ENCODE results near the gene TC2N. TPM values are rescaled to one million over a fixed set of nuclear protein-coding genes. Genes with fewer than 3 reads are reported as not detected.
"Not testable (repeated sequence)": the region's sequence is repeated elsewhere in the genome, so short reads cannot be mapped to it uniquely, and the experiment has no call there.

The TC2N gene
- polyA plus RNA-seq, 4 donors, result 4.2 to 23.9 (median 12.9) TPM

GRCh38 chr14:91871401-91871800 is 4.1 kb upstream of the TC2N start:
- DNase-seq (ENCODE audit: low read depth in 4 of 4, low spot score in 3 of 4), result not testable (repeated sequence)

- DNase-seq (ENCODE audit: low read depth in 4 of 4, low spot score in 3 of 4), result no peak
Observed at GRCh38 chr14:91870890-91871289, 3.6 kb upstream of the TC2N start.

GRCh38 chr14:91870001-91870400 is 2.7 kb upstream of the TC2N start:
- DNase-seq (ENCODE audit: low read depth in 4 of 4, low spot score in 3 of 4), result no peak

- DNase-seq (ENCODE audit: low read depth in 4 of 4, low spot score in 3 of 4), result no peak
Observed at GRCh38 chr14:91869556-91869955, 2.2 kb upstream of the TC2N start.

- DNase-seq (ENCODE audit: low read depth in 4 of 4, low spot score in 3 of 4), result no peak
Observed at GRCh38 chr14:91866511-91867295, 633 bp downstream of the TC2N start.

DNA sequence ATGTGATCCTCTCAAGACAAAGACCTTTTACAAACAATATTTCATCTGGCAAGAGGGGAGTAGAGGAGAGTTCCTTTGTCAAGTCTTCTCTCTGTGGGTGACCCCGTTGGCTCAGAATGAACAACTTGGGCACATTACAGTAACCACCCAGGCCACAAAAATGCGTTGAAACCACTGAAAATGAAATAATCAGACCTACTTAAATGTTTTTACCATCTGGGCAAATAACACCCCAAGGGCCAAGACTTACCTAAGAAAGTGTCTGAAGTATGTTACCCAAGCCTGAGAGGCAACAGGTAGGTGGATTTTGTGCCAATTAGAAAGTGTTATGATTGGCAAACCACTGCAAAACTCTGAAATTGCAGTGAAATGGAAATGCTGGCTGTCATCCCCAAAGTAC is 1.3 kb downstream of the TC2N start:
- no peak for DNase-seq (ENCODE audit: low read depth in 4 of 4, low spot score in 3 of 4)

- no peak for DNase-seq (ENCODE audit: low read depth in 4 of 4, low spot score in 3 of 4)
Observed at GRCh38 chr14:91862417-91862816, 4.9 kb downstream of the TC2N start.

DNA sequence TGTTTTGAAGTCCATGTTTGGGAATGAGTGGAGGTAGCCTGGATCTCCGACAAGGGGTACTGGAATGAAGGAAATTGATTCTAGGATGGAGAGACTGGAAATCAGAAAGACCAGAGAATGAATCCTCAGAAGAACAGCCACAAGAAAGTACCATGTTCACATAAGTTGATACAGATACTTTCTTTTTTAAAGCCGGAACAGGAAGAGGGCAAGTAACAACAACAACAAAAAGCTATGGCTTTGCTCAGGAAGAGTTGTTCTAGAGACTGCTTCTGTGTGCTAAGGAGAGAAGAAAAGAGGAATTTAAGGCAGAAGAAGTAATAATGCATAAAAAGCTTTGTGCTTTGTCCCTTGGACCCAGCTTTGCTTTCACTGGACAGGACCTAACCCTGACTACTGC is 6.2 kb downstream of the TC2N start:
- no peak for DNase-seq (ENCODE audit: low read depth in 4 of 4, low spot score in 3 of 4)

- no peak for DNase-seq (ENCODE audit: low read depth in 4 of 4, low spot score in 3 of 4)
Observed at GRCh38 chr14:91860238-91860637, 7.1 kb downstream of the TC2N start.

GRCh38 chr14:91858536-91859275 is 8.6 kb downstream of the TC2N start:
- DNase-seq (ENCODE audit: low read depth in 4 of 4, low spot score in 3 of 4), result no peak

DNA sequence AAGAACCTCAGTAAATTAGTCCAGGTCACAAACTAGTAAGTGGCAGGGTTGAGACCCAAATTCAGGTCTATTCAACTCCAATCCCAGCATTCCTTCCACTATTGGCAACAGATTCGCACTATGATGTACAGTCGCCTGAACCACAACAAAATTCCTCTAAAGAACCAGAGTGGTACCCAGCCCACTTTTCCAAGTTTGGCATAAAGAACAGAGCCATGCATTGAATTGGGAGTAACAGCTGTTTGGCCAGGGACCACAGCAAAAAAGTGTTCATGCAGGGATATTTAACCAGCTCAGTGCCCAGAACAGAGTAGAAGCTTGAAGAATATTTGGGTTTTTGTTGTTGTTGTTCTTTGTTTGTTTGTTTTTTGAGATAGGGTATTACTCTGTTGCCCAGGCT is 9.7 kb downstream of the TC2N start:
- DNase-seq (ENCODE audit: low read depth in 4 of 4, low spot score in 3 of 4), result no peak

- DNase-seq (ENCODE audit: low read depth in 4 of 4, low spot score in 3 of 4), result no peak
Observed at GRCh38 chr14:91854327-91854934, 12.9 kb downstream of the TC2N start.

DNA sequence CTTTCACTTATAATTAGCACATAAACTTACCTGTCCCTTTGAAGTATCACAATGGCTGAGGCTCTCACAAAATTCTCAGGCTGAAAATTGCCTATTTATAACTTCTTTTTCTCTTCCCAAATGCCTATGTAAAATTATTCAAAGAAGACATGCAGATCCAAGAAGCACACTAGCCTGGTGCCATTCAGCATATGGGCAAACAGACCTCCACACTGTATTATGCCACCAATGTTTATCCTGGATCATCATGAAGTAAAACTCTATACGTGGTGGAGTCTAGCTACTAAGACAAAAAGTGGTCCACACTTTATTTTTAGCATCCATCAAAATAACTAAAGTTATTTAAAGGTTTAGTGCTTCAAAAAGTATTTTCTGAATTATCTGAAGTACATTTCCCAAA is 15.8 kb downstream of the TC2N start:
- no peak for DNase-seq (ENCODE audit: low read depth in 4 of 4, low spot score in 3 of 4)

- DNase-seq (ENCODE audit: low read depth in 4 of 4, low spot score in 3 of 4), result no peak
Observed at GRCh38 chr14:91848504-91849001, 18.8 kb downstream of the TC2N start.

GRCh38 chr14:91847693-91848092 is 19.6 kb downstream of the TC2N start:
- DNase-seq (ENCODE audit: low read depth in 4 of 4, low spot score in 3 of 4), result no peak

GRCh38 chr14:91845652-91846051 is 21.7 kb downstream of the TC2N start:
- no peak for DNase-seq (ENCODE audit: low read depth in 4 of 4, low spot score in 3 of 4)

DNA sequence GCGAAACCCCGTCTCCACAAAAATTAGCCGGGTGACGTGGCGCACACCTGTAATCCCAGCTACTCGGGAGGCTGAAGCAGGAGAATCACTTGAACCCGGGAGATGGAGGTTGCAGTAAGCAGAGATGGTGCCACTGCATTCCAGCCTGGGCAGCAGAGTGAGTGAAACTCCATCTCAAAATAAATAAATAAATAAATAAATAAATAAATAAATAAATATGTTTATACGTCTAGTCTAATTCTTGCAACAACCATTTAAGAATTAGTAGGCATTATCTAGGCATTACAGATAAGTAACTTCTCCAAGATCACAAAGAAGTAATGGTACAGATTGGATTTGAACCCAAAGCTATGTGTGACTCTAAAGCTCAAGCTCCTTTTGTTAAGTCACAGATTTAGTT is 22.3 kb downstream of the TC2N start:
- not testable (repeated sequence) for DNase-seq (ENCODE audit: low read depth in 4 of 4, low spot score in 3 of 4)

- DNase-seq (ENCODE audit: low read depth in 4 of 4, low spot score in 3 of 4), result no peak
Observed at GRCh38 chr14:91844029-91844428, 23.3 kb downstream of the TC2N start.

DNA sequence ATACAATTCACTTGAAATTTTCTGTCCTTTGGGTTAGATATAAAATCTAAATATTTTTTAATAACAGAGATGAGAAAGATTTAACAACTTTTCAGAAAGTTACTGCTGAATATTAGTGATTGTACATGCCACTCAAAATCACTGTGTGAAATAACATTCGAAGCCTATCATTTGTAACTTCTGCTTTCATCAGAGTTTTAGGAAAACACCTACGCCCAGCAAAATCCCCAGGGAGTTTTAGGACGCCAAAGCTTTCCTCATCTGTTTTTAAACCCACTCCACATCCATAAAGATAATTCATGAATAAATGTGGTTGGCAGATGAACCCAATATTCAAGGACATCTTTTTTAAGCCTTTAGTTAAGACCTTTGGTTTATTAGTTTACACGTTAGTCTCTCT is 23.9 kb downstream of the TC2N start:
- DNase-seq (ENCODE audit: low read depth in 4 of 4, low spot score in 3 of 4), result no peak

GRCh38 chr14:91841065-91841464 is 26.3 kb downstream of the TC2N start:
- no peak for DNase-seq (ENCODE audit: low read depth in 4 of 4, low spot score in 3 of 4)

GRCh38 chr14:91839749-91840148 is 27.6 kb downstream of the TC2N start:
- no peak for DNase-seq (ENCODE audit: low read depth in 4 of 4, low spot score in 3 of 4)

- DNase-seq (ENCODE audit: low read depth in 4 of 4, low spot score in 3 of 4), result no peak
Observed at GRCh38 chr14:91837076-91837475, 30.3 kb downstream of the TC2N start.

Measured in left renal pelvis (tissue), 4 donors.